ENCODE results near the gene MRPL41.
"Not testable (repeated sequence)": the region's sequence is repeated elsewhere in the genome, so short reads cannot be mapped to it uniquely, and the experiment has no call there.

MRPL41 gene

GRCh38 chr9:137551264-137552021 lies at the start of gene MRPL41:
MRPL41 (plus strand) TSS chr9:137551879; CDS start chr9:137552082, 203 bp downstream.
- in situ Hi-C loops (cut with MboI; ENCODE audit: low sequenced_read_pairs), result no loop called here

GRCh38 chr9:137502008-137502911 lies 49.4 kb upstream of the MRPL41 start:
- in situ Hi-C loops (cut with MboI; ENCODE audit: low sequenced_read_pairs), result no loop called here

- in situ Hi-C loops (cut with MboI; ENCODE audit: low sequenced_read_pairs), result no loop called here
These were observed 47.3 kb upstream of the MRPL41 start for GRCh38 chr9:137504432-137504777.

GRCh38 chr9:137505421-137506140 lies 46.1 kb upstream of the MRPL41 start:
- in situ Hi-C loops (cut with MboI; ENCODE audit: low sequenced_read_pairs), result no loop called here

- in situ Hi-C loops (cut with MboI; ENCODE audit: low sequenced_read_pairs), result no loop called here
These were observed 45.4 kb upstream of the MRPL41 start for GRCh38 chr9:137506274-137506673.

GRCh38 chr9:137506702-137507171 lies 44.9 kb upstream of the MRPL41 start:
- in situ Hi-C loops (cut with MboI; ENCODE audit: low sequenced_read_pairs), result no loop called here

- in situ Hi-C loops (cut with MboI; ENCODE audit: low sequenced_read_pairs), result no loop called here
These were observed 42.5 kb upstream of the MRPL41 start for GRCh38 chr9:137509198-137509597.

- in situ Hi-C loops (cut with MboI; ENCODE audit: low sequenced_read_pairs), result not testable (repeated sequence)
These were observed 40.6 kb upstream of the MRPL41 start for GRCh38 chr9:137511126-137511525.

GRCh38 chr9:137511758-137512463 lies 39.8 kb upstream of the MRPL41 start:
- in situ Hi-C loops (cut with MboI; ENCODE audit: low sequenced_read_pairs), result no loop called here

- in situ Hi-C loops (cut with MboI; ENCODE audit: low sequenced_read_pairs), result not testable (repeated sequence)
These were observed 38.5 kb upstream of the MRPL41 start for GRCh38 chr9:137513136-137513535.

- in situ Hi-C loops (cut with MboI; ENCODE audit: low sequenced_read_pairs), result not testable (repeated sequence)
These were observed 37.7 kb upstream of the MRPL41 start for GRCh38 chr9:137513801-137514570.

GRCh38 chr9:137514691-137515337 lies 36.9 kb upstream of the MRPL41 start:
- in situ Hi-C loops (cut with MboI; ENCODE audit: low sequenced_read_pairs), result no loop called here

GRCh38 chr9:137515338-137515724 lies 36.3 kb upstream of the MRPL41 start:
- in situ Hi-C loops (cut with MboI; ENCODE audit: low sequenced_read_pairs), result no loop called here

- in situ Hi-C loops (cut with MboI; ENCODE audit: low sequenced_read_pairs), result no loop called here
These were observed 35.3 kb upstream of the MRPL41 start for GRCh38 chr9:137516144-137516917.

- in situ Hi-C loops (cut with MboI; ENCODE audit: low sequenced_read_pairs), result not testable (repeated sequence)
These were observed 32.8 kb upstream of the MRPL41 start for GRCh38 chr9:137518661-137519459.

- in situ Hi-C loops (cut with MboI; ENCODE audit: low sequenced_read_pairs), result no loop called here
These were observed 32.1 kb upstream of the MRPL41 start for GRCh38 chr9:137519553-137519952.

GRCh38 chr9:137520614-137521404 lies 30.9 kb upstream of the MRPL41 start:
- in situ Hi-C loops (cut with MboI; ENCODE audit: low sequenced_read_pairs), result loop anchor here (10.0 kb wide), 1 partner anchor 226 kb away; no protein-coding TSS in a partner anchor

Data from HL-60/S4 (cell line).